HG03460 (cell line): ENCODE measurements around the gene SBK3.
"Not testable (repeated sequence)": the region's sequence is repeated elsewhere in the genome, so short reads cannot be mapped to it uniquely, and the experiment has no call there.

ENCODE experiments used
- ATAC-seq: cut with Tn5 transposase; IDR thresholded peaks from one replicate; pipeline ENCODE4 v1.9.1; 2021; ENCODE audit not compliant: unreplicated experiment

SBK3 gene

DNA sequence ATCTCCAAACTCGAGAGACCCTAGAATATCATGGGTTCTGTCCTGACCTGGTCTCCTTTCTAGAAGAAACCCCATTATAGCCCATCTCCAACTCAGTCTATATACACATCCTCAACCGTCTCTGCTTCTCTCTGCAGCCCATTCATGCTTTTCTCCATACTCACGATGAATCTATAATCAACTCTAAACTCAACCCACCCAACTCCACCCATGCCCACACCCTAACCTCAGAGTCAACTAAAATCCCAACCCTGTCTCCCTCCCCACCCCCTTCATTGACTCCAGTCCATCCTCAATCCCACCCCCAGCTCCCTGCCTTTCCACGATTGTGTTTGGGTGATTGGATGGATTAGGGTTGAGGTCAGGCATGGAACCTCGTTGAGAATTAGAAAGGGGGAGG is 1.8 kb downstream of the SBK3 start:
- no peak for ATAC-seq

DNA sequence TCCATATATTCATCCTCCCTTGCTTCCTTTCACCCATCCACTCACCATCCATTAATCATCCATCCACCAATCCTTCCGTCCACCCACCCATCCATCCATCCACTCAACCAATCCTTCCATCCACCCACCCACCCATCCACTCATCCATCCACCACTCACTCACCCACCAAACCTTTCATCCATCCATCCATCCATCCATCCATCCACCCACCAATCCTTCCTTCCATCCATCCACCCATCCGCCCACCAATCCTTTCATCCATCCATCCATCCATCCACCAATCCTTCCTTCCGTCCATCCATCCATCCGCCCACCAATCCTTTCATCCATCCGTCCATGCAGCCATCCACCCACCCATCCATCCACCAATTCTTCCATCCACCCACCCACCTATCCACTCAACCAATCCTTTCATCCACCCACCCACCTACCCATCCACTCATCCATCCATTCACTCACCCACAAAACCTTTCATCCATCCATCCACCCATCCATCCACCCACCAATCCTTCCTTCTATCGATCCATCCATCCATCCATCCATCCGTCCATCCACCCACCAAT is 3.0 kb downstream of the SBK3 start:
- no peak for ATAC-seq

DNA sequence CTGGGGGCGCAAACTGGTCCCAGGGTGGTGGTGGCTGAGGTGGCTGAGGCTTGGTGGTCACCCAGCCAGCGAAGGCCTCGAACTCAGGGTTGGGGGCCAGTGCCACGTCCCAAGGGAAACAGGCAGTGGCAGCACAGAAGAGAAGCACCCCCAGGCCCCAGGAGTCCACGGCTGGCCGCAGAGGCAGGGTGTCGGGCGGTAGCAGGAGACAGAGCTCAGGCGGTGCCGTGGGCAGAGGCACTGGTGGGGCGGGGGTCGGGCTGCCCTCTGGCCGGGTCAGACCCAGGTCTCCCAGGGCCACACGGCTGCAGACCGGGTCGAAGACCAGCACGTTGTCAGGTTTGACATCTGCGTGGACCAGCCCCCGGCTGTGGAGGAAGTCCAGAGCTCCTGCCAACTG is 4.3 kb downstream of the SBK3 start:
- no peak for ATAC-seq

DNA sequence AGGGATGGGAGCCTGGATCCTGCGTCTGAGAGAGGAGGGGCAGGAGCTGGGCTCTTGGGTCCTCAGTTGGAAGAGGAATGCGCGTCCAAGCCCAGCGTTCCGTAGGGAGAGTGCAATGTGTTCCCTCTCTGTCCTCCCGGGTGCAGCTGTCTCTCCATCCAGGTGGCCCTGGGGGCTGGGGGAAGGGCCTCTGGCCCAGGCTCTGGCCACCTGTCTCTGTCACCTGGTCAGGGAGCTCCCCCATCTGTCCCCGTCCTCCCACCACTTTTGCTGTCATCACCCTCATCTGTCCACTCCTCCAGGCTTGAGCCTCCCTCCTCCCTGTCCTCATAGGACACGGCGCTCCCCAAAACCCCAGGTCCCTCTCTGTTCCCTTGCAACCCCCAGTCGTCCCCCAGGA is 4.7 kb downstream of the SBK3 start:
- ATAC-seq, result no peak

DNA sequence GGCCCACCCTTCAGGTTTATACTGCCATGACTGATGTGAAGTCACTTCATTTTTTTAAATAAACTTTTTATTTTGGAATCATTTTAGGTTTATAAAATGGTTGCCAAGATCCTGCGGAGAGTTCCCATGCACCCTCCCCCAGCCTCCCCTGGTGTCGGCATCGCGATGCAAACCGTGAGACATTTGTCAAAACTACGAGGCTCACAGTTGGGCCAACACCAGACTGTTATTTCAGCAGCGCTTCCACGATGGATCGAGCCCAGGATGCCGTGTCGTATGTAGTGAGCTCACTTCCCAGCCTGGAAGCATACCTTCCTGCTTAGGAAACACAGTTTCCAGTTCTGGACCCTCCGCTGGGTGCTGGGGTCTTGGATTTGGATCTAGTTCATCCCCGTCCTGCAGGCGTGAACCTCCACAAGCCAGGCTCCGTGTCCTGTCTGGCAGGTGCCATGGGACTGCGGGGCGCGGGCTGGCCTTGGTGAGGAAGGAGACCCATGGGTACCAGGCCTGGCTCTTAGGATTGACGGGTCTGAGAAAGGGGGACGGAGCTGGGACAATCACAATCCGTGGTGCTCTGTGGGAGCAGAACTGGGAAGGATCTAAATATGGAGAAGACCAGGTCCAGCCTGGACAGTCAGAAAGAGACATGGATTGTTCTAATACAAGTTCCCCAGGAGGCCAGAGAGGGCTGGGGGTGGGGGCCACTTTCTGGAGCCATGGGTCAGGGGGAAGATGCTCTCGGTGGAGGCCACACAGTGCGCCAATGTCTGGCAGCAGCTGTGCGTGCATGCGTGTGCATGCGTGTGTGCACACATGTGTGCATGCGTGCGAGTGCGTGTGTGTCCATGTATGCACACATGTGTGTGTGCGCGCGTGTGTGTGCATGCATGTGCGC is 6.0 kb downstream of the SBK3 start:
- no peak for ATAC-seq

DNA sequence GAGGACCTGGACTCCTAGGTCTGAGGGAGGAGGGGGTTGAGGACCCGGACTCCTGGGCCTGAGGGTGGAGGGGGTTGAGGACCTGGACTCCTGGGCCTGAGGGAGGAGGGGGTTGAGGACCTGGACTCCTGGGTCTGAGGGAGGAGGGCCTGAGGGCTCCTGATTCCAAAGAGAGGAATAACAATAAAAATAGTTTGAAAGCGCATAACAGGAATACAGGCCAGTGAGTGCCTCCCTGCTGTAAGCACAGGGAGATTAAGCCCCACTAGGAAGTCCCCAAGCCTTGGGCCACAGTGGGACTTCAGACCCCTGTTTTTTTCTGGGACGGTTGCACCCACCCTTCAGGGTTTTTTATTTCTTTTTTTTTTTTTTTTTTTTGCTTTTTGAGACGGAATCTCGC is 7.2 kb downstream of the SBK3 start:
- ATAC-seq, result no peak

DNA sequence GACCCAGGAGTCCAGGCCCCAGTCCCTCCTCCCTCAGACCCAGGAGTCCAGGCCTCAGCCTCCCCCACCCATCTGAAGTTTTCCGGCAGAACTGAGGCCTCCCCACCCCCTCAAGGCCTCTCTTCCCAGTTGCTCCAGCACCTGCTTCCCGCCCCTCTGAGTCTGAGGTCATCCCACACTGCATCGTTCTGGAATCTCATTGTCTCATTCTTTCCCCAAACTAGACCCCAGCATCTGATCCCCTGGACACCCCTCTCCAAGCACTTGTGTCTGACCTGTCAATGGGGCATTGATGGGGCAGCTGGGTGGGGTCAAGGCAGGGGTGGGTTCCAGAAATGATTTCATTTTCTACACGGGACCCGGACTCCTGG is 7.6 kb downstream of the SBK3 start:
- ATAC-seq, result no peak

DNA sequence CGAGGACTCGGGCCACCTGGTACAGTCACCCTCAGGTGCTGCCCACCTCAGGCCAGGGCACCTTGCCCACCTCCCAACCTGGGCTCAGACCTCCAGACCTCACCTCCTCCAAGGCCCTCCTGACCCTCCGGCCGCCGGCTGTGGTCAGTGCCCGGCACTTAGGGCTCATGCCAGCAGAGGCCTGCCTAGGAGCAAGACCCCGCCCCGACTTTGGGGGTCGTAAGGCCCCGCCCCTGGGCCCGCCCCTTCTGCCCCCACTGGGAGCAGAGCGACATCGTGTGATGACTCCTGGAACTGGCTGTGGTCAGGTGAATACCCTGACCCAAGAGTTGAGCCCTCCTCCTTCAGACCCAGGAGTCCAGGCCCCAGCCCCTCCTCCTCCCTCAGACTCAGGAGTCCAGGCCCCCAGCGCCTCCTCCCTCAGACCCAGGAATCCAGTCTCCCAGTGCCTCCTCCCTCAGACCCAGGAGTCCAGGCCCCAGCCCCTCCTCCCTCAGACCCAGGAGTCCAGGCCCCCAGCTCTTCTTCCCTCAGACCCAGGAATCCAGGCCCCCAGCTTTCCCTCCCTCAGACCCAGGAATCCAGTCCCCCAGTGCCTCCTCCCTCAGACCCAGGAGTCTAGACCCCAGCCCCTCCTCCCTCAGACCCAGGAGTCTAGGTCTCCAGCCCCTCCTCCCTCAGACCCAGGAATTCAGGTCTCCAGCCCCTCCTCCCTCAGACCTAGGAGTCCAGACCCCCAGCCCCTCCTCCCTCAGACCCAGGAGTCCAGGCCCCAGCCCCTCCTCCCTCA is 8.2 kb downstream of the SBK3 start, which contains the start of gene SBK2:
Gene SBK2, minus strand, starts transcription at position 183 of the 790 bp plus-strand sequence. CDS start 839 bp downstream, outside the sequence.
- no peak for ATAC-seq

DNA sequence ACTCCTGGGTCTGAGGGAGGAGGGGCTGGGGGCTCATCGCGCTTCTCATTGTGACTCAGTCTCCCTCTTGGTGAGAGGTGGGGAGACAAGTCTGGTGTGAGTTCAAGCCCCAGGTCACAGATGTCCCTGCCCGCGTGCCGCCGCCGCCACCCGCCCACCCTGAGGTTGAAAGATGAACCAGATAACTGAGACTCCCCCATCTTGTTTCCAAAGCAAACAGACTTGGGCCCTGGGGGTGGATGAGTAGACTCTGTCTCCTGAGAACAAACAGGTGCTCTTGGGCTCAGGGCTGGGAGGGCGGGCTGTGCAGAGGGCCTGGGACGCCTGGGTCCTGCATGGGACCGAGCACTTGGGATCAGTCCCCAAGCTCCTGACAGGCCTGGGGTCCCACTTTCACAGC is 9.0 kb downstream of the SBK3 start:
- no peak for ATAC-seq

DNA sequence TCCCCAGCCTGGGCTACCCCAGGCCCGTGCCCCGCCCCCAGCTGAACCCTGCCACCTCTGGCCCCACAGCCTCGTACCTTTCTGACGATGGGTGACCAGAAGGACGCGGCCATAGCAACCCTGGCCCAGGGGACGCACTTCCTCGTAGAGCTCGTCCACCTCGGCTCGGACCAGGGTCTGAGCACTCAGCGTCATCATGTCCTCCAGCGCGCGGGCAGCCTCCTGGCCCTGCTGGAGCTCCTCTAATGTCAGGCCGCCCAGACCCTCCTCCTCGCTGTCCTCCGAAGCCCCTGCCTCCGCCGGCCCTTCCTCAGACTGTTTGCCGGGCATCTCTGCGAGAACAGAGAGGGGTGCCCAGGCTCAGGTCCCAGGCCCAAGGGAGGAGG is 9.4 kb downstream of the SBK3 start:
- ATAC-seq, result no peak

DNA sequence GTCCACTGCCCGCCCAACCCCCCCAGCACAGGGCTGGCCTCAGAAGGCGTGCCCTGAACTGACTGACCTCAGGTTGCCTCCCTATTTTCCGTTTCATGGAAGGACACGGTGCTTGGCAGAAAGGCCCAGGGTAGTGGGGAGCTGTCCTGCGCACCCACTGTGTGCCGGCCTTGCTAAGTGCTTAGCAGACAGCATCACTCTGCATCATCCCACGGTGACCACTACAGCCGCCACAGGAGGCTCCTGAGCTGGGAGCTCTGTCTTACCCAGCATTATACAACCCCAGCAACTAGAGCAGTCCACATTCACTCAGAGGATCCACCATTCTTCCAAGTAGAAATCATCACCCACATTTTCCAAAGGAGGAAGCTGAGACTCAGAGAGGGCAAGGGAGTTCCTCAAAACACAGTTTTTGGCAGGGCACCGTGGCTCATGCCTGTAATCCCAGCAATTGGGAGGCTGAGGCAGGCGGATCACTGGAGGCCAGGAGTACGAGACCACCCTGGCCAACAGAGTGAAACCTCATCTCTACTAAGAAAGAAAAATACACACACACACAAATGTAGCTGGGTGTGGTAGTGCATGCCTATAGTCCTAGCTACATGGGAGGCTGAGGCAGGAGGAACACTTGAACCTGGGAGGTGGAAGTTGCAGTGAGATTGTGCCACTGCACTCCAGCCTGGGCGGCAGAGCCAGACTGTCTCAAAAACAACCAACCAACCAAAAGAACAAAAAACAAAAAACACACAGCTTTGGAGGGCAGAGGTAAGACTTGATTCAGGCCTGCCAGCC is 10.0 kb downstream of the SBK3 start:
- no peak for ATAC-seq

DNA sequence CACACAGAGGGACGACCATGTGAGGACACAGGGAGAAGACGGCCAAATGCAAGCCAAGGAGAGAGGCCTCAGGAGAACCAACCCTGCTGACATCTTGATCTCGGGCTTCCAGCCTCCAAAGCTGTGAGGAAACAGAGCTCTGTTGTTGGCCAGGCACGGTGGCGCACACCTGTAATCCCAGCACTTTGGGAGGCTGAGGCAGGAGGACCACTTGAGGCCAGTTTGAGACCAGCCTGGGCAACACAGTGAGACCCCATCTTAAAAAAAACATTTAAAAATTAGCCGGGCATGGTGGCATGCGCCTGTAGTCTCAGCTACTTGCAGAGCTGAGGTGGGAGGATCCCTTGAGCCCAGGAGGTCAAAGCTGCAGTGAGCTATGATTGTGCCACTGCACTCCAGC is 11.1 kb downstream of the SBK3 start:
- not testable (repeated sequence) for ATAC-seq

DNA sequence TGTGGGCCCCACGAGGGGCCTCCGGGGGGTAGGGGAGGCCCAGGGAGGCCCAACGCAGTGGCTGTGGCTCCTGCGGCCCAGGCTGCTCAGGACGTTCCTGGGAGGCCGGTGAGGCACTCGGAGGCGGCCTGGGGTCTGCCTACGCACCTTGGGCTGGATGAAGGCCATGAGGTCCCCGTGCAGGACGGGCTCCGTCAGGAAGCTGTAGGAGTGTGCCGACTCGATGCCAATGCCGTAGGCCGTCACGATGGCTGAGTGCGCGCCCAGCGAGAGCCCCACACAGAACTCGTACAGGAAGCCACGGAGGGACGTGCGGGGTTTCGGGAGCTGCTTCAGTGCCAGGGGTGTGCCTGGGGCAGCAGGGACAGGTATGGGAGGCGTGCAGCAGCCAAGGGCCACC is 14.3 kb downstream of the SBK3 start:
- ATAC-seq, result no peak

DNA sequence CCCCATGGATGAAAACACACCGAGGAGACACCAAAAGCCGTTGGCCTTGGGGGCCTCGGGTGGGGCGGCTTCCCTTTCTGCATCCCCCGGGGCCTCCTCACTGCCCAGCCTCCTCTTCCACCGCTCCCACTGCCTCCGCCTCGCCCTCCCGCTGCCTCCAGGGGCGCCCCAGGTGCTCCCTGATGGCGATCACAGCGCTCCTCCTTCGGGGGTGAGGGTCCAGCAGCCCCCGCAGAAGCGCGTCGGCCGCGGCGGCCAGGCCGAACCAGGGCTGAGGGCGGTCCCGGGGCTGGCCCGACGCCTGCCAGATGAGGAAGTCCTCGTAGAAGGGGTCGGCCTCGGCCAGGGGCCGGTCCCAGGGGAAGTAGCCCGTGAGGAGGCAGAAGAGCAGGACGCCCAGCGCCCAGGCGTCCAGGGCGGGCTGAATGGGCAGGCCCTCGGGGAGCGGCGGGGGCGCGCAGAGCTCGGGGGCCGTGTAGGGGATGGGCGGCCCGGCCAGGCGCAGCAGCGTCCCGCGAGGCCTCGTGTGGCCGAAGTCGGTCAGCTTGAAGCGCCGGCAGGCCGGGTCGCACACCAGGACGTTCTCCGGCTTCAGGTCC is 15.6 kb downstream of the SBK3 start:
- ATAC-seq, result no peak

DNA sequence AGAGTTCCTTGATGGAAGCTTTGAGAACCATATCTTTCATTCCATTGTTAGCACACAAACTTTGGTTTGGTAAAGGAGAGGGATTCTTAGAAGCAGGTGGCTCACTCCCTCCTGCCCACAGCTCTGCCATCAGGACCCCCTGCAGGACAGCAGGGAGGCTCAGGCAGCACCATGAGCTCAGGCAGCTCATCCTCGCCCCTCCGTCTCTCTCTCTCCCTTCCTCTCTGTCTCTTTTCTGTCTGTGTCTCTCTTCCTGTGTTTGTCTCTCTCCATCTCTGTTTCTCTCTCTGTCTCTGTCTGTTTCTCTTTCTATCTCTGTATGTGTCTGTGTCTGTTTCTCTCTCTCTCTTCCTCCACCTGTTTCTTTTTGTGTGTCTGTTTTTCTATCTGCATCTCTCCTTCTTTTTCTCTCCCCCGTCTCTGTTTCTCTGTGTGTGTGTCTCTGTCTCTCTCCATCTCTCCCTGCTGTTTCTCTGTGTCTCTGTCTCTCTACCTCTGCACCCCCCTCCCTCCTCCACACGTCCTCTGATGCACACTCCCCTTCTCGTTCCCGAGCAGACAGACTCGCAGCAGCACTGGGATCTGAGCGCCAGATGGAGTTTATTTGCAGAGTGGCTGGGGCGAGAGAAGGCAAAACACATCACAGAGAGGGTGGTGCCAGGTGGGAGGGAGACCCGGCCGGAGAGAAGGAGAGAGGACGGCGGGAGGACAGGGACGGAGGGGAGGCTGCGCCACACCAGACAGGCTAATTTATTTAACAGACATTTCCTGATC is 17.1 kb downstream of the SBK3 start:
- no peak for ATAC-seq

DNA sequence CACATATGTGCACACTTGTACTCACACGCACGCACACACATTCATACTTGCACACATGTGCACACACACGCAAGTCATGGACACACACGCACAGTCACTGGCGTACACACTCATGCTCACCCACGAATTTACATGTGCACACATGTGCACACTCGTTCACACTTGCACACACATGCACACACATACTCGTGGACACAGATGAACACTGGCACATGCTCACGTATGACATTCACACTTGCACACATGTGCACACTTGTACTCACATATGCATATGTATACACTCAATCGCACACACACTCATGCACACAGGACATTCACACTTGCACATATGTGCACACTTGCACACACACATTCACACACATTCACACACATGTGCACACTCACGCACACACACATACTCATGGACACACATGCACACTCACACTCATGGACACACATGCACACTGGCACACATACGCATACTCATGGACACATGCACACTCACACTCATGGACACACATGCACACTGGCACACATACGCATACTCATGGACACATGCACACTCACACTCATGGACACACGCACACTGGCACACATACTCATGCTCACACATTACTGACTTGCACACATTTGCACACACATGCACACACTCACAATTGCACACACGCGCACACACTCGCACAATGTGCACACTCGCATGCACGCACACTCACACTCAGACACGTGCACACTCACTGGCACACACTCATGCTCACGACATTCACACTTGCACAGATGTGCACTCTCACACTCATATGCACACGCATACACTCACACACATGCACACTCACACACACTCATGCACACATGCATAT is 17.9 kb downstream of the SBK3 start:
- no peak for ATAC-seq

DNA sequence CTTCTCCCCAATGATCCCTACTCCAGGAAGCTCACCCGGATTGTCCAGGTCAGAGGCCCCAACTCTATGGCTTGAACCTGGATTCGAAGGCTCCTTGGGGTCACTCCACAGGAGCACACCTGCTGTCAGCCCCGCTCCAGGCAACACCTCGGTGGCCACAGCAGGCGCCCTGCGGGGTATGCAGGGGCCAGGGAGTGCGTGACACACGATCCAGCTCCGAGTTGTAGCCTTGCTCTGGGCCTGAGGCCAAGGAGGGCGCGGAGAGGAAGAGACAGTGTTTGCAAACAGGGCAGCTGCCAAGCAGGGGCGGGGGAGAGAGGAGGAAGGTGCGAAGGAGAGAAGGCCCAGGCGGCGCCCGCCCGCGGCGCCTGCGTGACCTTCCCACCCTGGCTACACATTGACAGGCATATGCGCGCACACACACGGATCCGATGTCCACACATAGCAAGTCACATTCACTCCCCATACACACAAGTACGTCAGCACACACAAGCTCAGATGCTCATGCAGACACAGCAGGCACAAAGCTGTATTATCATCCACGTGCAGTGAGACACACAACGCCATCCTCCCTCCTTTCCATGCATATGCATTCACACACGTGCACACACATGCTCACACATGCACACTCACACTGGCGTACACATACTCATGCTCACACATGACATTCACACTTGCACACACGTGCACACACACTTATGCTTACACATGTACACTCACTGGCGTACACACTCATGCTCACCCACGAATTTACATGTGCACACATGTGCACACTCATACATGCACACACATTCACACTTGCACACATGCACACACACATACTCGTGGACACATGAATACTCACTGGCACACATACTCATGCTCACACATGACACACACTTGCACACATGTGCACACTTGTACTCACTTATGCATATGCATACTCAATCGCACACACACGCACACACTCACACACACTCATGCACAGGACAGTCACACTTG is 18.8 kb downstream of the SBK3 start:
- ATAC-seq, result no peak
